ENCODE results near the gene CCDC149. TPM values are rescaled to one million over a fixed set of nuclear protein-coding genes. Genes with fewer than 3 reads are reported as not detected.

CCDC149 gene
- total RNA-seq, 1 donor from 2014 or later, result 5.2 TPM

- H3K9me3 Mint-ChIP-seq (ENCODE audit: unreplicated experiment), result no peaks in the 10 kb centered on the region
- DNase-seq, result no peak
- H3K4me3 Mint-ChIP-seq (ENCODE audit: unreplicated experiment), result no peak overlapping the region
- H3K4me1 Mint-ChIP-seq (ENCODE audit: low read depth, unreplicated experiment), result no peaks in the 10 kb centered on the region
- H3K36me3 Mint-ChIP-seq (ENCODE audit: unreplicated experiment), result peaks cover 9% of the 10 kb centered on the region
- H3K27me3 Mint-ChIP-seq (ENCODE audit: unreplicated experiment), result peaks cover 4% of the 10 kb centered on the region
- no peak overlapping the region for H3K27ac Mint-ChIP-seq (ENCODE audit: unreplicated experiment)
- no peak for TF ChIP-seq CTCF (IDR thresholded peaks at IDR 0.05; ENCODE audit: partially characterized antibody, unreplicated experiment)
Observed at GRCh38 chr4:24768006-24768405, 144.8 kb downstream of the CCDC149 start.

- H3K4me1 Mint-ChIP-seq (ENCODE audit: low read depth, unreplicated experiment), result no peaks in the 10 kb centered on the region
- H3K27me3 Mint-ChIP-seq (ENCODE audit: unreplicated experiment), result no peaks in the 10 kb centered on the region
- no peak overlapping the region for H3K27ac Mint-ChIP-seq (ENCODE audit: unreplicated experiment)
- no peak overlapping the region for H3K4me3 Mint-ChIP-seq (ENCODE audit: unreplicated experiment)
- H3K36me3 Mint-ChIP-seq (ENCODE audit: unreplicated experiment), result peaks cover 9% of the 10 kb centered on the region
- H3K9me3 Mint-ChIP-seq (ENCODE audit: unreplicated experiment), result no peaks in the 10 kb centered on the region
- no peak for DNase-seq
- TF ChIP-seq CTCF (IDR thresholded peaks at IDR 0.05; ENCODE audit: partially characterized antibody, unreplicated experiment), result no peak
Observed at GRCh38 chr4:24765376-24765988, 147.4 kb downstream of the CCDC149 start.

- no peaks in the 10 kb centered on the region for H3K4me1 Mint-ChIP-seq (ENCODE audit: low read depth, unreplicated experiment)
- H3K9me3 Mint-ChIP-seq (ENCODE audit: unreplicated experiment), result no peaks in the 10 kb centered on the region
- peaks cover 13% of the 10 kb centered on the region for H3K36me3 Mint-ChIP-seq (ENCODE audit: unreplicated experiment)
- H3K27me3 Mint-ChIP-seq (ENCODE audit: unreplicated experiment), result no peaks in the 10 kb centered on the region
- H3K4me3 Mint-ChIP-seq (ENCODE audit: unreplicated experiment), result no peak overlapping the region
- no peak for TF ChIP-seq CTCF (IDR thresholded peaks at IDR 0.05; ENCODE audit: partially characterized antibody, unreplicated experiment)
- no peak overlapping the region for H3K27ac Mint-ChIP-seq (ENCODE audit: unreplicated experiment)
- DNase-seq, result no peak
Observed at GRCh38 chr4:24764345-24764744, 148.5 kb downstream of the CCDC149 start.

- Mint-ChIP-seq H3K9me3 (ENCODE audit: unreplicated experiment) (no peaks in the 10 kb centered on the region), H3K4me1 (ENCODE audit: low read depth, unreplicated experiment) (no peaks in the 10 kb centered on the region), H3K27me3 (ENCODE audit: unreplicated experiment) (no peaks in the 10 kb centered on the region), H3K36me3 (ENCODE audit: unreplicated experiment) (peaks cover 17% of the 10 kb centered on the region), H3K27ac (ENCODE audit: unreplicated experiment) (no peak overlapping the region), H3K4me3 (ENCODE audit: unreplicated experiment) (no peak overlapping the region)
- no peak for DNase-seq
- no peak for TF ChIP-seq CTCF (IDR thresholded peaks at IDR 0.05; ENCODE audit: partially characterized antibody, unreplicated experiment)
Observed at GRCh38 chr4:24763631-24764297, 149.1 kb downstream of the CCDC149 start.

Other genes starting within 250 kb of the CCDC149 start
- gene SOD3, start 117.5 kb downstream of the CCDC149 start, total RNA-seq (ENCODE audit: unreplicated experiment), result not detected
- 20.5 TPM for gene LGI2, start 117.9 kb upstream of the CCDC149 start, total RNA-seq (ENCODE audit: unreplicated experiment)
- gene SEPSECS, start 247.4 kb upstream of the CCDC149 start, total RNA-seq (ENCODE audit: unreplicated experiment), result 11.7 TPM

Data from glutamatergic neuron (in vitro differentiated cells).